OCI-LY1 (cell line): ENCODE data around the gene WDR75.

Source experiments
- H2AFZ ChIP-seq: fragments of 200-600 bp; sonication (generic), shearing (Covaris generic); 2 replicates; pipeline ENCODE4 v1.6.0; 2014; ENCODE audit warnings: antibody characterized with exemption, mild to moderate bottlenecking, low read length
- H3F3A ChIP-seq: fragments of 200-600 bp; sonication (generic), shearing (Covaris generic); 2 replicates; pipeline ENCODE4 v1.6.0; 2014; ENCODE audit warnings: mild to moderate bottlenecking, antibody characterized with exemption, low read length, moderate library complexity; ENCODE audit not compliant: insufficient read depth
- H3K27ac ChIP-seq: fragments of 200-600 bp; sonication (generic); 2 replicates; pipeline ENCODE4 v1.5.1; 2014; ENCODE audit warnings: low read length, mixed run types, mild to moderate bottlenecking, low read depth; ENCODE audit not compliant: poor library complexity, severe bottlenecking
- H3K27me3 ChIP-seq: fragments of 200-600 bp; sonication (generic); 2 replicates; pipeline ENCODE4 v1.6.0; 2014; ENCODE audit warnings: antibody characterized with exemption, mild to moderate bottlenecking, low read length, moderate library complexity; ENCODE audit not compliant: insufficient read depth
- H3K36me3 ChIP-seq: fragments of 200-600 bp; sonication (generic); 2 replicates; pipeline ENCODE4 v1.6.1; 2014; ENCODE audit warnings: mild to moderate bottlenecking, antibody characterized with exemption, low read length, moderate library complexity, mixed read lengths; ENCODE audit not compliant: insufficient read depth
- H3K4me1 ChIP-seq: fragments of 200-600 bp; sonication (generic); 2 replicates; pipeline ENCODE4 v1.5.1; 2014; ENCODE audit warnings: mild to moderate bottlenecking, low read length, moderate library complexity; ENCODE audit not compliant: insufficient read depth, severe bottlenecking
- H3K4me2 ChIP-seq: fragments of 200-600 bp; sonication (generic), shearing (Covaris generic); 2 replicates; pipeline ENCODE4 v1.6.1; 2014; ENCODE audit warnings: low read length
- H3K4me3 ChIP-seq: fragments of 200-600 bp; sonication (generic); 2 replicates; pipeline ENCODE4 v1.5.1; 2014; ENCODE audit warnings: low read length, low read depth, mild to moderate bottlenecking, mixed read lengths; ENCODE audit not compliant: poor library complexity, severe bottlenecking
- H3K79me2 ChIP-seq: fragments of 200-600 bp; shearing (Covaris generic); 2 replicates; pipeline ENCODE4 v1.6.1; 2016; ENCODE audit warnings: mixed run types, low read length, mixed read lengths; ENCODE audit not compliant: insufficient read depth
- H3K9ac ChIP-seq: fragments of 200-600 bp; sonication (generic), shearing (Covaris generic); 2 replicates; pipeline ENCODE4 v1.6.1; 2014; ENCODE audit warnings: mild to moderate bottlenecking, low read length, mixed read lengths
- H3K9me2 ChIP-seq: fragments of 200-600 bp; sonication (generic), shearing (Covaris generic); 2 replicates; pipeline ENCODE4 v1.6.1; 2014; ENCODE audit warnings: low read depth, mild to moderate bottlenecking, low read length, mixed read lengths
- H3K9me3 ChIP-seq: fragments of 200-600 bp; shearing (Covaris generic); 2 replicates; pipeline ENCODE4 v1.6.1; 2014; ENCODE audit warnings: low read length, mixed read lengths
- H4K20me1 ChIP-seq: fragments of 200-600 bp; sonication (generic), shearing (Covaris generic); 2 replicates; pipeline ENCODE4 v1.6.0; 2016; ENCODE audit warnings: mild to moderate bottlenecking, low read length; ENCODE audit not compliant: insufficient read depth
- EZH2 ChIP-seq: fragments of 200-600 bp; sonication (generic), shearing (Covaris generic); IDR thresholded peaks from 2 replicates; pipeline ENCODE4 v1.8.0; 2017; ENCODE audit warnings: borderline replicate concordance, mixed run types, mild to moderate bottlenecking, antibody characterized with exemption, low read length, moderate library complexity, mixed read lengths
- TF ChIP-seq, protein P1 (sequence below): fragments of 200-600 bp; sonication (generic), shearing (Covaris generic); IDR thresholded peaks from 2 replicates; pipeline ENCODE4 v1.5.1; 2017; ENCODE audit warnings: mild to moderate bottlenecking, antibody characterized with exemption, low read length, moderate library complexity, mixed read lengths

Gene WDR75

DNA sequence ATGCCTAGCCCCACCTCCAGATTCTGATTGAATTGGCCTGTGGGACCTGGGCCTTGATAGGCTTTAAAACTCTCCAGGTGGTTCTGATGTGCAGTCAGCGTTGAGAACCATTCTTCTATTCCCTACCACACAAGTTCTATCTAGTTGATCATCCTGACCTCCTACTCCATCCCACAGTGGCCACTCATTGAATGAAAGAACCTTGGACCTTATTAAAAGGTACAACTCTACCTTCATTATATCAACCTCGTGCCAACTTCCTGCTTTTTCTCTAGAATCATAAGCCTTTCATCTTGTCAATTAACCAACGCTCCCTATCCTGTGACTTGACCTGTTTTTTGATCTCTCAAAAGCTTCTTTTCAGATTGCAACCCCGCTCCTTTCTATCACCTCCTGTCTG lies 83.5 kb downstream of the WDR75 start:
- no peaks in the 10 kb centered on the region for H3K27me3 ChIP-seq
- no peak overlapping the region for H3K27ac ChIP-seq
- H3K9ac ChIP-seq = no peak overlapping the region
- no peaks in the 10 kb centered on the region for H3K79me2 ChIP-seq
- no peaks in the 10 kb centered on the region for H3K36me3 ChIP-seq
- H3K4me1 ChIP-seq = no peaks in the 10 kb centered on the region
- TF ChIP-seq, protein P1, sequence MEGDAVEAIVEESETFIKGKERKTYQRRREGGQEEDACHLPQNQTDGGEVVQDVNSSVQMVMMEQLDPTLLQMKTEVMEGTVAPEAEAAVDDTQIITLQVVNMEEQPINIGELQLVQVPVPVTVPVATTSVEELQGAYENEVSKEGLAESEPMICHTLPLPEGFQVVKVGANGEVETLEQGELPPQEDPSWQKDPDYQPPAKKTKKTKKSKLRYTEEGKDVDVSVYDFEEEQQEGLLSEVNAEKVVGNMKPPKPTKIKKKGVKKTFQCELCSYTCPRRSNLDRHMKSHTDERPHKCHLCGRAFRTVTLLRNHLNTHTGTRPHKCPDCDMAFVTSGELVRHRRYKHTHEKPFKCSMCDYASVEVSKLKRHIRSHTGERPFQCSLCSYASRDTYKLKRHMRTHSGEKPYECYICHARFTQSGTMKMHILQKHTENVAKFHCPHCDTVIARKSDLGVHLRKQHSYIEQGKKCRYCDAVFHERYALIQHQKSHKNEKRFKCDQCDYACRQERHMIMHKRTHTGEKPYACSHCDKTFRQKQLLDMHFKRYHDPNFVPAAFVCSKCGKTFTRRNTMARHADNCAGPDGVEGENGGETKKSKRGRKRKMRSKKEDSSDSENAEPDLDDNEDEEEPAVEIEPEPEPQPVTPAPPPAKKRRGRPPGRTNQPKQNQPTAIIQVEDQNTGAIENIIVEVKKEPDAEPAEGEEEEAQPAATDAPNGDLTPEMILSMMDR = no peak
- TF ChIP-seq EZH2 = no peak
- no peaks in the 10 kb centered on the region for H3K9me3 ChIP-seq
- no peaks in the 10 kb centered on the region for H3K9me2 ChIP-seq
- no peak overlapping the region for H3K4me3 ChIP-seq
- H3K4me2 ChIP-seq = no peak overlapping the region
- H4K20me1 ChIP-seq = no peaks in the 10 kb centered on the region
- no peak overlapping the region for H2AFZ ChIP-seq
- H3F3A ChIP-seq = no peaks in the 10 kb centered on the region
